BJ (cell line): ENCODE measurements around the gene FZD10. TPM values are rescaled to one million over a fixed set of nuclear protein-coding genes. Genes with fewer than 3 reads are reported as not detected.

Experiments
- CTCF ChIA-PET: fragments of 350-600 bp; formaldehyde crosslinking; extraction: SDS; loops from one replicate; lab custom pipeline; 2021; ENCODE audit warnings: antibody characterized with exemption, inconsistent platforms; lab: Yijun Ruan, JAX
- POLR2A ChIA-PET: fragments of 300-600 bp; sonication (Branson Sonifier 250); formaldehyde crosslinking; extraction: SDS; loops from one replicate; lab custom pipeline; 2021; ENCODE audit warnings: antibody characterized with exemption; lab: Charles Lee
- DNase-seq: peaks from one replicate; pipeline ENCODE4 v3.0.0-alpha.2; 2011; ENCODE audit warnings: low read depth
- H3K27me3 ChIP-seq: 2 replicates; pipeline ENCODE4 v1.6.0; 2011; ENCODE audit warnings: low read length; ENCODE audit not compliant: control insufficient read depth, insufficient read depth
- H3K36me3 ChIP-seq: 2 replicates; pipeline ENCODE4 v1.5.1; 2011; ENCODE audit warnings: low read length; ENCODE audit not compliant: control insufficient read depth, insufficient read depth
- H3K4me3 ChIP-seq: 2 replicates; pipeline ENCODE4 v1.5.1; 2011; ENCODE audit warnings: low read depth, mild to moderate bottlenecking, control low read depth, low read length
- CTCF ChIP-seq: IDR thresholded peaks from 2 replicates; pipeline ENCODE4 v1.5.1; 2011; ENCODE audit warnings: low read depth, mild to moderate bottlenecking, control low read depth, inconsistent platforms, low read length, moderate library complexity; ENCODE audit not compliant: insufficient read depth
- polyA plus RNA-seq: library from polyadenylated mRNA; depleted of rRNA; stranded (reverse); fragments of >200 nt; gene quantifications from 2 replicates; pipeline ENCODE4 v1.2.3, GENCODE V29; 2011

The FZD10 gene
- polyA plus RNA-seq, 1 experiment, result not detected

- DNase-seq, result no peak
- H3K4me3 ChIP-seq, result no peak overlapping the region
- no peaks in the 10 kb centered on the region for H3K36me3 ChIP-seq
- no peak for TF ChIP-seq CTCF
- ChIA-PET POLR2A (no interaction called here), CTCF (no interaction called here)
- no peaks in the 10 kb centered on the region for H3K27me3 ChIP-seq
Measured at GRCh38 chr12:130132831-130133511, 29.3 kb upstream of the FZD10 start.

DNA sequence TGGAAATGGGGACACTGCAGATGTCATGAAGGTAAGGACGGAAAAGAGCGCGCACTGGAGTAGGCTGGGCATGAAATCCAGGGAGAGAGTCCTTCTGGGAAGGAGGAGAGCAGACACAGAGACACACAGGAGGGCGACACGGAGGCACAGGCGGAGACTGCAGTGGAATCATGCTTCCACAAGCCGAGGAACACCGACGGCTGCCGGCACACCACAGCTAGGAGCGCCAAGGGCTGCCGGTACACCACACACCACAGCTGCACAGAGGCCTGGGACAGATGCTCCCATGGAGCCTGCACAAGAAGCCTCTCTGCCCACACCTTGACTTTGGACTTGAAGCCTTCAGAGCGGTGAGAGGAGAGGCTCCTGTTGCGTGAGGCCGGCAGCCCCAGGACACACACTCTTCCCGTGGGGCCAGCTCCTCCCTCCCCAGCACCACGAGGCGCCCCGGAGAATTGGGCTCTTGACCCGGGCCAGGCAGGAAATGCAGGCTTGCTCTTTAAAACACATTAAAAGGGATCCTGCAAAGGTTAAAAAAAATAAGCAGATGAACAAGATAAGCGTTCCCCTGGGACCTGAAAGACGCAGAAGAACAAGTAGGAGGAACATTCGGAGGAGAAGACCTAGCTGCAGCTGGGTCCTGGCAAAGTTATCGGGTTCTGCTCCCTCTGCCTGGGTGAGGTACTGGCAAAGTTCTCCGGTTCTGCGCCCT lies 28.3 kb upstream of the FZD10 start:
- POLR2A ChIA-PET, result no interaction called here
- no peak for DNase-seq
- CTCF ChIA-PET, result interaction anchor here (0.6 kb wide), 1 partner anchor 32 kb away, joined by 3 read pairs; no protein-coding TSS in a partner anchor
- Histone ChIP-seq H3K36me3 (no peaks in the 10 kb centered on the region), H3K27me3 (no peaks in the 10 kb centered on the region), H3K4me3 (no peak overlapping the region)
- TF ChIP-seq CTCF, result no peak

- TF ChIP-seq CTCF, result no peak
- no peaks in the 10 kb centered on the region for H3K27me3 ChIP-seq
- POLR2A ChIA-PET, result no interaction called here
- DNase-seq, result no peak
- CTCF ChIA-PET, result interaction anchor here (0.6 kb wide), 1 partner anchor 31 kb away, joined by 3 read pairs; no protein-coding TSS in a partner anchor
- H3K4me3 ChIP-seq, result no peak overlapping the region
- no peaks in the 10 kb centered on the region for H3K36me3 ChIP-seq
Measured at GRCh38 chr12:130134563-130134915, 27.7 kb upstream of the FZD10 start.

DNA sequence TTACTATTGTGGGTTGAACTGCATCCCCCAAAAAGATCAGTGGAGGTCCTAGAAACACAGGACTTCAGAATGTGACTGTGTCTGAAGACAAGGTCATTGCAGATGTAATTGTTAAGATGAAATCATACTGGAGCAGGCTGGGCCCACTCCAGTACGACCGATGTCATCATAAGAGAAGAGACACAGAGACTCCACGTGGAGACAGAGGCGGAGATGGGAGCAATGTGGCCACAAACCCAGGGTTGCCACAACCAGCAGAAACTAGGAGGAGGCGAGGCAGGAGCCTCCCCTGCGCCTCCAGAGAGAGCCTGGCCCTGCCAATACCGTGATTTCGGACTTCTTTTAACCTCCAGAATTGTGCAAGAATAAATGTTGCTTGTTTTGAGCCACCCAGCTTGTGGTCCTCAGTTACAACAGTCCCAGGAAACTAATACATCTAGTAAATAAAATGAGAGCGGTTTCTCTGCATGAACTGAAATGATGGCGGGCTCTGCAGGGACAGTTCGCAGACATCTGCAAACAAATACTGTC lies 25.7 kb upstream of the FZD10 start:
- TF ChIP-seq CTCF, result no peak
- POLR2A ChIA-PET, result no interaction called here

More for the DNA sequence above, 25.7 kb upstream of the FZD10 start:
- Histone ChIP-seq H3K27me3 (no peaks in the 10 kb centered on the region), H3K4me3 (no peak overlapping the region), H3K36me3 (no peaks in the 10 kb centered on the region)
- CTCF ChIA-PET, result no interaction called here
- DNase-seq, result no peak
